CD14-positive monocyte (primary cell): ENCODE data around the gene TIFAB. TPM values are rescaled to one million over a fixed set of nuclear protein-coding genes. Genes with fewer than 3 reads are reported as not detected.
A peak's percentile ranks its signal among the peaks of the same experiment; 100 is the strongest.

Experiments used
- DNase-seq, 3 donors: peaks; one replicate each; pipeline ENCODE4 v3.0.0-alpha.2; 2011 to 2022
- H2AFZ ChIP-seq: 2 replicates; pipeline ENCODE4 v1.6.0; 2012; ENCODE audit warnings: mild to moderate bottlenecking, low read depth, low read length, inconsistent platforms; ENCODE audit not compliant: insufficient read depth, poor library complexity, severe bottlenecking
- H3K27ac ChIP-seq, 2 donors: 1 replicate in 1 of 2; 2 replicates in 1 of 2; pipeline ENCODE4 v1.5.1; 2012 to 2013; ENCODE audit warnings: low read length in 2 of 2, control low read depth in 1 of 2, inconsistent platforms in 1 of 2, low read depth in 1 of 2, mild to moderate bottlenecking in 1 of 2
- H3K27me3 ChIP-seq, 2 donors: one replicate each; pipeline versions ENCODE4 v1.6.0 to v1.6.1; 2011 to 2013; ENCODE audit warnings: low read length in 2 of 2; ENCODE audit not compliant: control insufficient read depth in 2 of 2, insufficient read depth in 2 of 2
- H3K36me3 ChIP-seq, 2 donors: replicated peaks in 1 of 2; 1 replicate in 1 of 2; 2 replicates in 1 of 2; pipeline versions ENCODE4 v1.5.1 to v1.6.1; 2012 to 2013; ENCODE audit warnings: low read length in 2 of 2, control low read depth in 1 of 2, inconsistent platforms in 1 of 2, mild to moderate bottlenecking in 1 of 2; ENCODE audit not compliant: insufficient read depth in 2 of 2, control insufficient read depth in 1 of 2
- H3K4me1 ChIP-seq, 2 donors: 1 replicate in 1 of 2; 2 replicates in 1 of 2; pipeline versions ENCODE4 v1.5.1 to v1.6.1; 2012 to 2013; ENCODE audit warnings: low read length in 2 of 2, control low read depth in 1 of 2, inconsistent platforms in 1 of 2, mild to moderate bottlenecking in 1 of 2, moderate library complexity in 1 of 2; ENCODE audit not compliant: insufficient read depth in 2 of 2, control insufficient read depth in 1 of 2
- H3K4me2 ChIP-seq: replicated peaks from 2 replicates; pipeline ENCODE3; 2012; ENCODE audit warnings: low read length, moderate library complexity, mild to moderate bottlenecking; ENCODE audit not compliant: poor library complexity, severe bottlenecking; ENCODE audit errors: extremely low read depth
- H3K4me3 ChIP-seq, 3 experiments: fragments of 200-600 bp in 1 of 3; sonication (generic) in 1 of 3; replicated peaks in 1 of 3; 1 replicate in 2 of 3; 2 replicates in 1 of 3; pipeline ENCODE4 v1.5.1; 2011 to 2013; ENCODE audit warnings: low read length in 3 of 3, mild to moderate bottlenecking in 3 of 3, control low read depth in 2 of 3, low read depth in 2 of 3, inconsistent platforms in 1 of 3, moderate library complexity in 1 of 3
- H3K79me2 ChIP-seq: 2 replicates; pipeline ENCODE4 v1.6.0; 2012; ENCODE audit warnings: mild to moderate bottlenecking, control low read depth, inconsistent platforms, low read length, moderate library complexity; ENCODE audit not compliant: insufficient read depth
- H3K9ac ChIP-seq: 2 replicates; pipeline ENCODE4 v1.6.0; 2017; ENCODE audit warnings: low read length, mild to moderate bottlenecking; ENCODE audit not compliant: insufficient read depth, poor library complexity, severe bottlenecking
- H3K9me3 ChIP-seq, 2 donors: replicated peaks in 1 of 2; 1 replicate in 1 of 2; 2 replicates in 1 of 2; pipeline versions ENCODE4 v1.5.1 to v1.6.1; 2012 to 2013; ENCODE audit warnings: low read length in 2 of 2, control low read depth in 1 of 2; ENCODE audit not compliant: control insufficient read depth in 1 of 2, insufficient read depth in 1 of 2
- H4K20me1 ChIP-seq: 2 replicates; pipeline ENCODE4 v1.6.0; 2012; ENCODE audit warnings: mild to moderate bottlenecking, low read length, control low read depth, moderate library complexity; ENCODE audit not compliant: insufficient read depth
- H3K27ac Mint-ChIP-seq, 7 donors: one replicate each; pipeline ENCODE4 v1.8.0; 2020; ENCODE audit warnings: mild to moderate bottlenecking in 7 of 7, mixed read lengths in 7 of 7, moderate library complexity in 6 of 7, inconsistent platforms in 2 of 7
- H3K27me3 Mint-ChIP-seq, 3 donors: one replicate each; pipeline ENCODE4 v1.8.0; 2021 to 2022; ENCODE audit warnings: low read depth in 3 of 3, mild to moderate bottlenecking in 3 of 3, mixed read lengths in 3 of 3, moderate library complexity in 3 of 3, inconsistent platforms in 1 of 3
- H3K36me3 Mint-ChIP-seq, 2 donors: one replicate each; pipeline ENCODE4 v1.8.0; 2020; ENCODE audit warnings: mixed read lengths in 2 of 2, inconsistent platforms in 1 of 2, mild to moderate bottlenecking in 1 of 2
- H3K4me1 Mint-ChIP-seq: one replicate; pipeline ENCODE4 v1.8.0; 2020; ENCODE audit warnings: mild to moderate bottlenecking, mixed read lengths
- H3K4me3 Mint-ChIP-seq, 2 donors: one replicate each; pipeline ENCODE4 v1.8.0; 2020; ENCODE audit warnings: mild to moderate bottlenecking in 2 of 2, mixed read lengths in 2 of 2, moderate library complexity in 1 of 2
- H3K9me3 Mint-ChIP-seq, 7 donors: one replicate each; pipeline ENCODE4 v1.8.0; 2020 to 2022; ENCODE audit warnings: mixed read lengths in 7 of 7, mild to moderate bottlenecking in 6 of 7, moderate library complexity in 6 of 7, inconsistent platforms in 2 of 7
- WGBS: methylation state at CpG from one replicate; pipeline ENCODE4 v1.1.5; 2013; ENCODE audit warnings: missing lambda C conversion rate; ENCODE audit not compliant: insufficient coverage; 5-methylcytosine and 5-hydroxymethylcytosine counted together
- intact Hi-C, 2 donors: fragments of 100-400 bp; cut with micrococcal nuclease; formaldehyde crosslinking; loops; one replicate each; pipeline versions ENCODE4 v1.15.0 to v1.15.1; 2023
- polyA plus RNA-seq, 3 donors: library from polyadenylated mRNA; depleted of rRNA in 1 of 3; unstranded in 2 of 3; stranded (reverse) in 1 of 3; fragments of 300-500 nt in 2 of 3; fragments of >200 nt in 1 of 3; fragmentation: Illumina TruSeq in 2 of 3; gene quantifications; 1 replicate in 2 of 3; 2 replicates in 1 of 3; pipeline ENCODE4 v1.2.3, GENCODE V29; 2012 to 2021
- TF ChIP-seq, protein P1 (sequence below): fragments of 200-600 bp; IDR thresholded peaks from one replicate; pipeline ENCODE4 v1.8.0; 2022; ENCODE audit warnings: antibody characterized with exemption, mild to moderate bottlenecking

Gene TIFAB
- polyA plus RNA-seq, 3 donors, result 0.29 to 0.71 (median 0.50) TPM

DNA sequence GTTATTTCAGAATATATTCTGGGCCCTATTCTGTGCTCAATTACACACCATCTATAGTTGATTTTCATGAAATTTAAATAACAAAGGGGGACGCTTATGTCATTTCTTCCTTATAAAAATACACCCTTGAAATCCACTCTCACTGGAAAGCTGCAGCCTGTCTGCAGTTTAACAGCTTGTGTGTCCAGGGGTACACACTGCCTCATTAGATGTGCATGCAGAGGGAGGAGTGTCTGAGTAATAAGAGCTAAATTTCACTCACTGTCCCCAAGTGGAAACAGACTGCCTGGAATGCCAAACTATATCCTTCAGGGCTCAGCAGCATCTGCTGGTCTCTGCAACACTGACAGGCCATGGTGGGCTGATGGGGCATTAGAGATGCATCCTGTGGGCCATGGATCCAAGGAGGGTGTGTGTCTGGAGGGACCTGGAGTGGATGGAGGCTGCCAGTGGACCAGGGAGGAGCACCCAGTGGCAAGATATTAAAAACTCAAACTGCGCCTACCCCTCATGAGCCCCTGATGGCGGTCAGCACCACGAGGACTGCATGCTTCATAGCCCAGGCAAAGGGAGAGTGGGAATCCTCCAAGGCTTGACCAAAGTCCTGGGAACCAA, 15.8 kb upstream of the TIFAB start:
- TF ChIP-seq, protein P1, sequence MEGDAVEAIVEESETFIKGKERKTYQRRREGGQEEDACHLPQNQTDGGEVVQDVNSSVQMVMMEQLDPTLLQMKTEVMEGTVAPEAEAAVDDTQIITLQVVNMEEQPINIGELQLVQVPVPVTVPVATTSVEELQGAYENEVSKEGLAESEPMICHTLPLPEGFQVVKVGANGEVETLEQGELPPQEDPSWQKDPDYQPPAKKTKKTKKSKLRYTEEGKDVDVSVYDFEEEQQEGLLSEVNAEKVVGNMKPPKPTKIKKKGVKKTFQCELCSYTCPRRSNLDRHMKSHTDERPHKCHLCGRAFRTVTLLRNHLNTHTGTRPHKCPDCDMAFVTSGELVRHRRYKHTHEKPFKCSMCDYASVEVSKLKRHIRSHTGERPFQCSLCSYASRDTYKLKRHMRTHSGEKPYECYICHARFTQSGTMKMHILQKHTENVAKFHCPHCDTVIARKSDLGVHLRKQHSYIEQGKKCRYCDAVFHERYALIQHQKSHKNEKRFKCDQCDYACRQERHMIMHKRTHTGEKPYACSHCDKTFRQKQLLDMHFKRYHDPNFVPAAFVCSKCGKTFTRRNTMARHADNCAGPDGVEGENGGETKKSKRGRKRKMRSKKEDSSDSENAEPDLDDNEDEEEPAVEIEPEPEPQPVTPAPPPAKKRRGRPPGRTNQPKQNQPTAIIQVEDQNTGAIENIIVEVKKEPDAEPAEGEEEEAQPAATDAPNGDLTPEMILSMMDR, result no peak
- no peak for DNase-seq
- H2AFZ ChIP-seq, result no peak overlapping the region
- Mint-ChIP-seq H3K27me3 (peaks cover 34 to 63% (median 42%) of the 10 kb centered on the region in 3 donors), H3K4me1 (peaks cover 9% of the 10 kb centered on the region), H3K36me3 (no peaks in the 10 kb centered on the region), H3K27ac (no peak overlapping the region), H3K4me3 (peak overlapping the region in 1 of 2 donors; percentile 52), H3K9me3 (peaks cover 0 to 3% (median 0%) of the 10 kb centered on the region in 7 donors)
- H3K27me3 ChIP-seq, result peaks cover 8 to 53% of the 10 kb centered on the region in 2 donors
- intact Hi-C loops, result loop anchor here (2.0 to 5.0 kb wide), 3 partner anchors 81 to 99 kb away; no protein-coding TSS in a partner anchor
- H3K9me3 ChIP-seq, result no peaks in the 10 kb centered on the region
- peaks cover 7 to 9% of the 10 kb centered on the region in 2 donors for H3K4me1 ChIP-seq
- H3K36me3 ChIP-seq, result no peaks in the 10 kb centered on the region
- H3K27ac ChIP-seq, result no peak overlapping the region
- H3K9ac ChIP-seq, result no peak overlapping the region
- H3K4me3 ChIP-seq, result no peak overlapping the region
- H3K4me2 ChIP-seq, result no peak overlapping the region
- no peaks in the 10 kb centered on the region for H4K20me1 ChIP-seq
- H3K79me2 ChIP-seq, result no peaks in the 10 kb centered on the region
- WGBS, result 94% methylated on average over 2 of the region's 4 CpGs

DNA sequence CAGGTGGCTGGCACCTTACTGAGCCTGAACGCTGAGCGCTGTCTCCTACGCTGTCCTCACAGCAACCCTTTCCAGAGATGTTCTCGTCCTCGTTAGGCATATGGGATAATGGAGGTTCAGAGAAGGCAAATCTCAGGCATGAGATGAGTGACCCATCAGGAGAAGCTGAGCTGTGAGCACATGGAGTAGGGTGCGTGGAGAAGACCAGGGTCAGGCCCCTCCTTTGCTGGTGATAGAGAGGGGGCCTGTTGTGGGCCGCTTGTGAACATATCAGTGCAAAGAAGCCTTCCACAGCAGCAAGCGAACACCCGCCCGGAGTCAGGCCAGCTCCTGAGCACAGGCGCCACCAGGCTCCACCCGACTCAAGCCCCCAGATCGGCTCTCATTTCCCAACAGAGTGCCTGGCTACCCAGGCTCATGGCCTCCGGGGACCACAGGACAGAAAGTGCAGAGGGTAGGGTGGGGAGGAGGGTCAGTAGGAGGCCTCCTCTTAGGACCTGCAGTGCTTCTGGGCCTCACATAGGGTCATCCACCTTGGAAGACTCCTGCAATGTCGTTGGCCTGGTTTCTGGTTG, 15.0 kb upstream of the TIFAB start:
- DNase-seq, result no peak
- TF ChIP-seq, protein P1, result no peak
- Histone ChIP-seq H3K79me2 (no peaks in the 10 kb centered on the region), H3K36me3 (no peaks in the 10 kb centered on the region), H3K27ac (no peak overlapping the region), H4K20me1 (no peaks in the 10 kb centered on the region), H3K27me3 (peaks cover 8 to 53% of the 10 kb centered on the region in 2 donors), H2AFZ (no peak overlapping the region), H3K4me3 (no peak overlapping the region), H3K9me3 (no peaks in the 10 kb centered on the region), H3K4me2 (no peak overlapping the region), H3K9ac (no peak overlapping the region), H3K4me1 (peaks cover 11 to 14% of the 10 kb centered on the region in 2 donors)
- H3K36me3 Mint-ChIP-seq, result no peaks in the 10 kb centered on the region
- intact Hi-C loops, result loop anchor here (2.0 to 5.0 kb wide), 3 partner anchors 82 to 100 kb away; no protein-coding TSS in a partner anchor
- peaks cover 34 to 60% (median 45%) of the 10 kb centered on the region in 3 donors for H3K27me3 Mint-ChIP-seq
- peaks cover 0 to 3% (median 0%) of the 10 kb centered on the region in 7 donors for H3K9me3 Mint-ChIP-seq
- no peak overlapping the region for H3K27ac Mint-ChIP-seq
- 98% methylated on average over 11 of the region's 15 CpGs for WGBS
- peak overlapping the region in 1 of 2 donors; percentile 39 for H3K4me3 Mint-ChIP-seq
- H3K4me1 Mint-ChIP-seq, result peaks cover 13% of the 10 kb centered on the region
